HL-60 (cell line): ENCODE results near the gene PLPPR1.

ENCODE experiments used
- GABPA ChIP-seq: IDR thresholded peaks from 2 replicates; pipeline ENCODE4 v1.6.1; 2012; ENCODE audit warnings: low read depth
- TF ChIP-seq, protein P1 (sequence below): IDR thresholded peaks from one replicate; pipeline ENCODE4 v1.5.1; 2011; ENCODE audit warnings: low read length, control low read depth, inconsistent platforms; ENCODE audit not compliant: insufficient read depth

DNA sequence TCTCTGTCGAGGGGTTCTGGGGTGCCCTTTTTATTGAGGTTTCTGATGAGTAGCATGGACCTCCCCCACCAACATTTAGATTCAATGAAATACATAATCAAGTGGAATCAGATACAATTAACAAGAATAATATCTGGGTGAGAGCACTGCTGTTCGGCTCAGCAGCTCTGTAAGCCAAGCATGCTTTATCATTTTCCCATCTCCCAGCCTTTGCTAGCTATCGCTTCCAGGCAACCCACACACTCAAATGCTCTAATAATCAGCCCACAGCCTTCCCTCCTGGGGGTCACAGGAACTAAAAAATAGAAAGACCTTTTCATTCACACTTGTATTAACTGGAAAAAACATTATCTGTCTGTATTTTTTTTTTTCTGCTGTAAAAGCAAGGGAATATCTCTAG, 8.9 kb downstream of the PLPPR1 start:
- TF ChIP-seq, protein P1, sequence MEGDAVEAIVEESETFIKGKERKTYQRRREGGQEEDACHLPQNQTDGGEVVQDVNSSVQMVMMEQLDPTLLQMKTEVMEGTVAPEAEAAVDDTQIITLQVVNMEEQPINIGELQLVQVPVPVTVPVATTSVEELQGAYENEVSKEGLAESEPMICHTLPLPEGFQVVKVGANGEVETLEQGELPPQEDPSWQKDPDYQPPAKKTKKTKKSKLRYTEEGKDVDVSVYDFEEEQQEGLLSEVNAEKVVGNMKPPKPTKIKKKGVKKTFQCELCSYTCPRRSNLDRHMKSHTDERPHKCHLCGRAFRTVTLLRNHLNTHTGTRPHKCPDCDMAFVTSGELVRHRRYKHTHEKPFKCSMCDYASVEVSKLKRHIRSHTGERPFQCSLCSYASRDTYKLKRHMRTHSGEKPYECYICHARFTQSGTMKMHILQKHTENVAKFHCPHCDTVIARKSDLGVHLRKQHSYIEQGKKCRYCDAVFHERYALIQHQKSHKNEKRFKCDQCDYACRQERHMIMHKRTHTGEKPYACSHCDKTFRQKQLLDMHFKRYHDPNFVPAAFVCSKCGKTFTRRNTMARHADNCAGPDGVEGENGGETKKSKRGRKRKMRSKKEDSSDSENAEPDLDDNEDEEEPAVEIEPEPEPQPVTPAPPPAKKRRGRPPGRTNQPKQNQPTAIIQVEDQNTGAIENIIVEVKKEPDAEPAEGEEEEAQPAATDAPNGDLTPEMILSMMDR: no peak
- TF ChIP-seq GABPA: no peak
